Suprapubic skin (tissue), 4 donors: Measurements from ENCODE around the gene TGFB1I1. TPM values are rescaled to one million over a fixed set of nuclear protein-coding genes. Genes with fewer than 3 reads are reported as not detected.

ENCODE experiments used
- DNase-seq, 2 donors: peaks; one replicate each; pipeline ENCODE4 v3.0.0-alpha.2; 2019; ENCODE audit warnings: low spot score in 2 of 2
- H3K27ac ChIP-seq: fragments of 200-600 bp; sonication (generic); one replicate; pipeline ENCODE4 v1.5.1; 2019
- H3K27me3 ChIP-seq: fragments of 200-600 bp; sonication (generic); one replicate; pipeline ENCODE4 v1.5.1; 2019
- H3K36me3 ChIP-seq: fragments of 200-600 bp; sonication (generic); one replicate; pipeline ENCODE4 v1.5.1; 2019
- H3K4me1 ChIP-seq: fragments of 200-600 bp; sonication (generic); one replicate; pipeline ENCODE4 v1.5.1; 2019
- H3K4me3 ChIP-seq: fragments of 200-600 bp; sonication (generic); one replicate; pipeline ENCODE4 v1.5.1; 2019; ENCODE audit warnings: mild to moderate bottlenecking
- H3K9me3 ChIP-seq: fragments of 200-600 bp; sonication (generic); one replicate; pipeline ENCODE4 v1.5.1; 2019
- CTCF ChIP-seq, 2 donors: fragments of 200-600 bp in 1 of 2; fragments of 450-650 bp in 1 of 2; sonication (generic) in 1 of 2; IDR thresholded peaks; one replicate each; pipeline ENCODE4 v1.5.1; 2016 to 2019; ENCODE audit warnings: antibody characterized with exemption in 2 of 2, mild to moderate bottlenecking in 1 of 2, moderate library complexity in 1 of 2
- EP300 ChIP-seq: sonication (generic); formaldehyde crosslinking; IDR thresholded peaks from one replicate; pipeline ENCODE4 v1.6.1; 2017; ENCODE audit warnings: antibody characterized with exemption
- POLR2A ChIP-seq, 2 donors: fragments of 450-650 bp; IDR thresholded peaks; one replicate each; pipeline ENCODE4 v1.6.1; 2017; ENCODE audit warnings: antibody characterized with exemption in 2 of 2, mild to moderate bottlenecking in 2 of 2, moderate library complexity in 2 of 2
- POLR2AphosphoS5 ChIP-seq, 3 donors: sonication (generic); formaldehyde crosslinking; IDR thresholded peaks; one replicate each; pipeline ENCODE4 v1.6.1; 2017; ENCODE audit warnings: antibody characterized with exemption in 3 of 3
- WGBS: methylation state at CpG from one replicate; pipeline ENCODE4 v1.1.5; 2018; 5-methylcytosine and 5-hydroxymethylcytosine counted together
- total RNA-seq, 4 donors: library from RNA; depleted of rRNA; stranded (reverse); fragments of >200 nt; gene quantifications; one replicate each; pipeline ENCODE4 v1.1.0, GENCODE V29; 2016

TGFB1I1 gene
- total RNA-seq, 4 donors from 2014 or later, result 13.2 to 18.8 (median 14.6) TPM

- H3K9me3 ChIP-seq, result no peaks in the 10 kb centered on the region
- TF ChIP-seq EP300 (no peak), POLR2AphosphoS5 (IDR thresholded peaks at IDR 0.05) (no peak), CTCF (IDR thresholded peaks at IDR 0.05) (no peak), POLR2A (IDR thresholded peaks at IDR 0.05) (no peak)
- DNase-seq, result no peak
- H3K36me3 ChIP-seq, result no peaks in the 10 kb centered on the region
- no peak overlapping the region for H3K4me3 ChIP-seq
- H3K27ac ChIP-seq, result no peak overlapping the region
- no peaks in the 10 kb centered on the region for H3K27me3 ChIP-seq
- 71% methylated on average over 7 of the region's 7 CpGs for WGBS
- H3K4me1 ChIP-seq, result peaks cover 16% of the 10 kb centered on the region
Observed at GRCh38 chr16:31428638-31429247, 43.2 kb upstream of the TGFB1I1 start.

- 4% methylated on average over 1 of the region's 1 CpG for WGBS
- peaks cover 16% of the 10 kb centered on the region for H3K4me1 ChIP-seq
- TF ChIP-seq CTCF (IDR thresholded peaks at IDR 0.05), result no peak
- no peak for TF ChIP-seq POLR2AphosphoS5 (IDR thresholded peaks at IDR 0.05)
- TF ChIP-seq POLR2A (IDR thresholded peaks at IDR 0.05), result no peak
- no peak for TF ChIP-seq EP300
Observed at GRCh38 chr16:31429314-31429713, 42.6 kb upstream of the TGFB1I1 start.

GRCh38 chr16:31429796-31430195, 42.2 kb upstream of the TGFB1I1 start:
- TF ChIP-seq CTCF (IDR thresholded peaks at IDR 0.05) (no peak), POLR2AphosphoS5 (IDR thresholded peaks at IDR 0.05) (no peak), EP300 (no peak), POLR2A (IDR thresholded peaks at IDR 0.05) (no peak)
- Histone ChIP-seq H3K36me3 (no peaks in the 10 kb centered on the region), H3K27ac (no peak overlapping the region), H3K4me1 (peaks cover 16% of the 10 kb centered on the region), H3K4me3 (no peak overlapping the region), H3K27me3 (no peaks in the 10 kb centered on the region), H3K9me3 (no peaks in the 10 kb centered on the region)
- WGBS, result 95% methylated on average over 3 of the region's 3 CpGs
- no peak for DNase-seq

More at GRCh38 chr16:31429314-31429713, 42.6 kb upstream of the TGFB1I1 start:
- Histone ChIP-seq H3K4me3 (no peak overlapping the region), H3K27ac (no peak overlapping the region), H3K9me3 (no peaks in the 10 kb centered on the region), H3K27me3 (no peaks in the 10 kb centered on the region), H3K36me3 (no peaks in the 10 kb centered on the region)
- DNase-seq, result no peak

- DNase-seq, result no peak
- H3K27ac ChIP-seq, result no peak overlapping the region
- H3K36me3 ChIP-seq, result no peaks in the 10 kb centered on the region
- H3K27me3 ChIP-seq, result no peaks in the 10 kb centered on the region
- WGBS, result 62% methylated on average over 5 of the region's 5 CpGs
- no peak for TF ChIP-seq CTCF (IDR thresholded peaks at IDR 0.05)
- no peak for TF ChIP-seq POLR2AphosphoS5 (IDR thresholded peaks at IDR 0.05)
- no peak for TF ChIP-seq POLR2A (IDR thresholded peaks at IDR 0.05)
- TF ChIP-seq EP300, result no peak
- no peaks in the 10 kb centered on the region for H3K9me3 ChIP-seq
- no peak overlapping the region for H3K4me3 ChIP-seq
- H3K4me1 ChIP-seq, result peaks cover 16% of the 10 kb centered on the region
Observed at GRCh38 chr16:31430380-31431052, 41.4 kb upstream of the TGFB1I1 start.

GRCh38 chr16:31435341-31436220, 36.4 kb upstream of the TGFB1I1 start:
- Histone ChIP-seq H3K4me3 (no peak overlapping the region), H3K9me3 (no peaks in the 10 kb centered on the region), H3K27me3 (no peaks in the 10 kb centered on the region), H3K4me1 (no peaks in the 10 kb centered on the region), H3K36me3 (no peaks in the 10 kb centered on the region), H3K27ac (no peak overlapping the region)
- TF ChIP-seq POLR2A (IDR thresholded peaks at IDR 0.05), result no peak
- TF ChIP-seq EP300, result no peak
- no peak for TF ChIP-seq CTCF (IDR thresholded peaks at IDR 0.05)
- no peak for TF ChIP-seq POLR2AphosphoS5 (IDR thresholded peaks at IDR 0.05)
- WGBS, result 93% methylated on average over 18 of the region's 47 CpGs
- DNase-seq, result no peak
